K562 (cell line): ENCODE results near the gene KCNK7. TPM values are rescaled to one million over a fixed set of nuclear protein-coding genes. Genes with fewer than 3 reads are reported as not detected.

Experiments
- ADNP ChIP-seq: fragments of 200-800 bp; sonication (Bioruptor generic); IDR thresholded peaks from 2 replicates; pipeline ENCODE4 v1.6.1; 2016; ENCODE audit warnings: missing genetic modification characterization, missing compliant biosample characterization
- BRCA1 ChIP-seq, 2 experiments: fragments of 450-650 bp in 1 of 2; sonication (generic) in 1 of 2; formaldehyde crosslinking in 1 of 2; IDR thresholded peaks; 2 replicates each; pipeline versions ENCODE4 v1.5.0 to v1.6.1; 2017 to 2020; ENCODE audit warnings: mild to moderate bottlenecking in 1 of 2, missing genetic modification reagents in 1 of 2
- CGGBP1 ChIP-seq: fragments of 250-450 bp; sonication (Bioruptor Pico); IDR thresholded peaks from 2 replicates; pipeline ENCODE4 v1.9.0; 2021; ENCODE audit warnings: mild to moderate bottlenecking
- CHAMP1 ChIP-seq: fragments of 450-650 bp; IDR thresholded peaks from 2 replicates; pipeline ENCODE4 v1.6.1; 2016; ENCODE audit warnings: mild to moderate bottlenecking
- CHD4 ChIP-seq: fragments of 200-600 bp; sonication (generic); IDR thresholded peaks from 3 replicates; pipeline ENCODE4 v1.6.1; 2012; ENCODE audit warnings: low read depth, mild to moderate bottlenecking, mixed read lengths, low read length, inconsistent platforms; ENCODE audit not compliant: insufficient read depth, insufficient replicate concordance, poor library complexity, severe bottlenecking
- FIP1L1 ChIP-seq: fragments of 200-400 bp; formaldehyde crosslinking; IDR thresholded peaks from 2 replicates; pipeline ENCODE4 v1.6.1; 2018; ENCODE audit warnings: mild to moderate bottlenecking, low read depth, low read length; ENCODE audit not compliant: poor library complexity, severe bottlenecking
- HINFP ChIP-seq: fragments of 450-650 bp; conservative IDR thresholded peaks from 2 replicates; pipeline ENCODE4 v1.6.1; 2016; ENCODE audit warnings: missing genetic modification characterization, low read depth, mild to moderate bottlenecking, control low read depth, missing compliant biosample characterization
- HOMEZ ChIP-seq: fragments of 250-450 bp; sonication (Bioruptor Pico); IDR thresholded peaks from 2 replicates; pipeline ENCODE4 v1.4.0; 2020; ENCODE audit warnings: mild to moderate bottlenecking, moderate library complexity
- NR3C1 ChIP-seq: sonication (generic); formaldehyde crosslinking; IDR thresholded peaks from 2 replicates; pipeline ENCODE4 v1.8.1; 2022; ENCODE audit warnings: missing genetic modification reagents
- PHTF2 ChIP-seq: fragments of 250-450 bp; sonication (Bioruptor Pico); IDR thresholded peaks from 2 replicates; pipeline ENCODE4 v1.5.0; 2021; ENCODE audit warnings: mild to moderate bottlenecking
- POLR2G ChIP-seq: fragments of 200-400 bp; formaldehyde crosslinking; IDR thresholded peaks from 2 replicates; pipeline ENCODE4 v1.6.1; 2017; ENCODE audit warnings: low read depth, mild to moderate bottlenecking, antibody characterized with exemption, low read length, moderate library complexity
- SLC30A9 ChIP-seq: fragments of 250-450 bp; sonication (Bioruptor Pico); IDR thresholded peaks from 2 replicates; pipeline ENCODE4 v1.8.0; 2022; ENCODE audit warnings: mild to moderate bottlenecking, moderate library complexity
- SNRNP70 ChIP-seq: fragments of 200-400 bp; formaldehyde crosslinking; optimal IDR thresholded peaks from 2 replicates; pipeline ENCODE3; 2017; ENCODE audit warnings: low read depth, low read length
- SP2 ChIP-seq: IDR thresholded peaks from 2 replicates; pipeline ENCODE4 v1.6.1; 2011; ENCODE audit warnings: mild to moderate bottlenecking, low read depth, low read length, moderate library complexity; ENCODE audit not compliant: poor library complexity, severe bottlenecking; ENCODE audit errors: extremely low read depth
- STAT5A ChIP-seq: IDR thresholded peaks from 2 replicates; pipeline ENCODE4 v1.6.1; 2012; ENCODE audit warnings: low read length, inconsistent platforms, borderline replicate concordance
- TAF15 ChIP-seq: fragments of 200-400 bp; formaldehyde crosslinking; IDR thresholded peaks from 2 replicates; pipeline ENCODE4 v1.6.1; 2017; ENCODE audit warnings: mild to moderate bottlenecking, low read depth, low read length, moderate library complexity
- ZBED1 ChIP-seq: IDR thresholded peaks from 2 replicates; pipeline ENCODE4 v1.6.1; 2014
- ZBTB34 ChIP-seq: fragments of 250-450 bp; sonication (Bioruptor Pico); IDR thresholded peaks from 2 replicates; pipeline ENCODE4 v1.8.0; 2021; ENCODE audit warnings: mild to moderate bottlenecking, moderate library complexity
- ZFX ChIP-seq: sonication (generic); formaldehyde crosslinking; IDR thresholded peaks from 2 replicates; pipeline ENCODE4 v1.8.0; 2022; ENCODE audit warnings: mild to moderate bottlenecking, missing genetic modification reagents, moderate library complexity
- ZKSCAN8 ChIP-seq: fragments of 200-800 bp; sonication (Bioruptor generic); IDR thresholded peaks from 2 replicates; pipeline ENCODE4 v1.6.1; 2016; ENCODE audit warnings: missing genetic modification characterization, missing compliant biosample characterization
- ZNF699 ChIP-seq: fragments of 250-450 bp; sonication (Bioruptor Pico); IDR thresholded peaks from 2 replicates; pipeline ENCODE4 v1.8.0; 2021; ENCODE audit warnings: mild to moderate bottlenecking, moderate library complexity; ENCODE audit not compliant: insufficient replicate concordance
- polyA plus RNA-seq, 8 experiments: library from polyadenylated mRNA; depleted of rRNA in 4 of 8; stranded (reverse) in 5 of 8; unstranded in 3 of 8; fragments of >200 nt; fragmentation: Nextera tagmentation in 2 of 8; fragmentation: Illumina TruSeq in 1 of 8; extraction: Ambion mirVana in 2 of 8; extraction: Trizol in 1 of 8; gene quantifications; 2 replicates each; pipeline versions ENCODE4 v1.2.1 to v1.2.3, GENCODE V29; 2011 to 2014; ENCODE audit warnings: inconsistent platforms in 1 of 8, missing spikeins in 1 of 8
- total RNA-seq, 7 experiments: library from RNA; depleted of rRNA in 6 of 7; stranded (reverse); fragments of >200 nt in 6 of 7; fragmentation: Illumina TruSeq in 2 of 7; extraction: Trizol in 2 of 7; gene quantifications; 2 replicates each; pipeline versions ENCODE4 v1.2.1 to v1.2.3, GENCODE V29; 2011 to 2021; ENCODE audit warnings: low replicate concordance in 1 of 7

KCNK7 gene
- total and polyA plus RNA-seq, 9 of the 15 experiments (the other 6 are each of a cell fraction or from before 2014, with no cell fraction given) = 0.07 to 0.40 TPM; not detected in 7

GRCh38 chr11:65553301-65554001 is 42.1 kb downstream of the KCNK7 start (continued):
- TF ChIP-seq HINFP (tag) (no peak), ZNF699 (CRISPR knock-in tag) (no peak), CHAMP1 (no peak), NR3C1 (CRISPR knock-in tag) (no peak), ZFX (peak; percentile 56), BRCA1 (IDR thresholded peaks at IDR 0.05) (no peak), BRCA1 (CRISPR knock-in tag; IDR thresholded peaks at IDR 0.05) (no peak), STAT5A (no peak), FIP1L1 (no peak), TAF15 (no peak), ADNP (tag) (no peak), ZBTB34 (CRISPR knock-in tag) (no peak), HOMEZ (CRISPR knock-in tag) (no peak), PHTF2 (CRISPR knock-in tag) (no peak), SNRNP70 (no peak), POLR2G (0 out of 2 replicates have a peak, but pooled peaks have one; percentile 33), SLC30A9 (CRISPR knock-in tag) (no peak), ZKSCAN8 (CRISPR knock-in tag) (no peak), SP2 (no peak), ZBED1 (no peak), CGGBP1 (CRISPR knock-in tag) (no peak), CHD4 (no peak)
